Measurements from ENCODE around the gene PDE8B. TPM values are rescaled to one million over a fixed set of nuclear protein-coding genes. Genes with fewer than 3 reads are reported as not detected.

PDE8B gene
- total RNA-seq, 1 experiment from 2014 or later, result 0.17 TPM

DNA sequence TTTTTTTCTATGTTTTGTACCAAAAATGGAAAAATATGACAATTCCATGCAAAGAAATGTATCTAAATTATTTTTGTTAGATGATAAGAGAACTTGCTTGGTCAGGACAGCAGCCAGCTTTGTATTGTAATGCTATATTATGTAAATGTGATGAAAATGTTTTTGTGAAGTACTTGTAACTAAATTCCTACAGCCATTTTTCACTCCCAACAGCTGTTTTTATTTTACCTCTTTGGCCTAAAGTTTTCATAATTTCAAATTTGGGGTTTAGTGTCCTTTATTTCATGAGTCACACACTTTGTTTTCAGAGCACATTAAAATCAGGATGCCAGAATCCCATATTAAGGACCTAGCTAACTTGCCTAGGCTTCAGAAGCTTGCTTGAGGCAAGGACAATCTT is 217.5 kb downstream of the PDE8B start (continued):
- TF ChIP-seq, protein P1, sequence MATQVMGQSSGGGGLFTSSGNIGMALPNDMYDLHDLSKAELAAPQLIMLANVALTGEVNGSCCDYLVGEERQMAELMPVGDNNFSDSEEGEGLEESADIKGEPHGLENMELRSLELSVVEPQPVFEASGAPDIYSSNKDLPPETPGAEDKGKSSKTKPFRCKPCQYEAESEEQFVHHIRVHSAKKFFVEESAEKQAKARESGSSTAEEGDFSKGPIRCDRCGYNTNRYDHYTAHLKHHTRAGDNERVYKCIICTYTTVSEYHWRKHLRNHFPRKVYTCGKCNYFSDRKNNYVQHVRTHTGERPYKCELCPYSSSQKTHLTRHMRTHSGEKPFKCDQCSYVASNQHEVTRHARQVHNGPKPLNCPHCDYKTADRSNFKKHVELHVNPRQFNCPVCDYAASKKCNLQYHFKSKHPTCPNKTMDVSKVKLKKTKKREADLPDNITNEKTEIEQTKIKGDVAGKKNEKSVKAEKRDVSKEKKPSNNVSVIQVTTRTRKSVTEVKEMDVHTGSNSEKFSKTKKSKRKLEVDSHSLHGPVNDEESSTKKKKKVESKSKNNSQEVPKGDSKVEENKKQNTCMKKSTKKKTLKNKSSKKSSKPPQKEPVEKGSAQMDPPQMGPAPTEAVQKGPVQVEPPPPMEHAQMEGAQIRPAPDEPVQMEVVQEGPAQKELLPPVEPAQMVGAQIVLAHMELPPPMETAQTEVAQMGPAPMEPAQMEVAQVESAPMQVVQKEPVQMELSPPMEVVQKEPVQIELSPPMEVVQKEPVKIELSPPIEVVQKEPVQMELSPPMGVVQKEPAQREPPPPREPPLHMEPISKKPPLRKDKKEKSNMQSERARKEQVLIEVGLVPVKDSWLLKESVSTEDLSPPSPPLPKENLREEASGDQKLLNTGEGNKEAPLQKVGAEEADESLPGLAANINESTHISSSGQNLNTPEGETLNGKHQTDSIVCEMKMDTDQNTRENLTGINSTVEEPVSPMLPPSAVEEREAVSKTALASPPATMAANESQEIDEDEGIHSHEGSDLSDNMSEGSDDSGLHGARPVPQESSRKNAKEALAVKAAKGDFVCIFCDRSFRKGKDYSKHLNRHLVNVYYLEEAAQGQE (IDR thresholded peaks at IDR 0.05; ENCODE audit: low read depth), result no peak
- TF ChIP-seq FOSL1 (IDR thresholded peaks at IDR 0.05; ENCODE audit: low read depth) (no peak), EZH2phosphoT487 (IDR thresholded peaks at IDR 0.05; ENCODE audit: borderline replicate concordance) (no peak), SRF (IDR thresholded peaks at IDR 0.05; ENCODE audit: low read depth) (no peak), POLR2A (IDR thresholded peaks at IDR 0.05; ENCODE audit: borderline replicate concordance, extremely low read depth, insufficient read depth, insufficient read length) (no peak), EZH2 (IDR thresholded peaks at IDR 0.05) (no peak)

DNA sequence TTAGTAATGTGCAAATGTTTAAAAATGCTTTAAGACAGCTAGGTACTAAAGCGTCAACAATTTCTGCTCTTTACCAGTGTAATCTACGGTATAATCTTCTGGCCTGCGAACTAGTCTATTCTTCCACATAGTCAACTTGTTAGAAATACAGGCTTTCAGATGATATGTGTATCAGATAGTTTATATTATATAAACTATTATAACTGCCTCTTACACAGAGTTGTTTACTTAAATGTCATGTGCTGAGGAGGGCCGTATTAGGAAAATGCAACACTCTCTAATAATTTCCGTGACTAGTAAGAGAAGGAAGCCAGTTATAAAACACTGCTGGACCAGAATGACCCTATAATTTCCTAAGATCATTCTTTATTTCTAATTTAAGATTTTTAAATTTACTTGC is 218.0 kb downstream of the PDE8B start:
- H3K4me3 ChIP-seq (replicated peaks in 1 of 2; ENCODE audit: low read depth in 1 of 2, low read length in 2 of 2), result no peak overlapping the region
- peaks cover 6 to 10% of the 10 kb centered on the region in 2 experiments; a peak in 2 of 4 replicates for H3K36me3 ChIP-seq (ENCODE audit: control insufficient read depth in 1 of 2, insufficient read depth in 2 of 2, low read length in 2 of 2)
- H2AFZ ChIP-seq (ENCODE audit: low read depth, low read length, poor library complexity, severe bottlenecking), result no peak overlapping the region
- H3K4me2 ChIP-seq (ENCODE audit: low read length), result no peak overlapping the region
- no peaks in the 10 kb centered on the region for H3K4me1 ChIP-seq (ENCODE audit: control insufficient read depth in 1 of 2, insufficient read depth in 2 of 2, low read length in 2 of 2)
- ChIA-PET RAD21 (ENCODE audit: low non-redundant PET in 1 of 2, low total read pairs in 2 of 2, uncharacterized antibody in 2 of 2, unreplicated experiment in 2 of 2) (no interaction called here), POLR2A (no interaction called here), CTCF (no interaction called here)
- H3K27ac ChIP-seq (ENCODE audit: low read depth, low read length), result no peak overlapping the region
- H3K9ac ChIP-seq (ENCODE audit: low read length), result no peak overlapping the region
- H3K9me2 ChIP-seq (ENCODE audit: insufficient read depth), result no peaks in the 10 kb centered on the region
- no peaks in the 10 kb centered on the region for H3K9me3 ChIP-seq (ENCODE audit: control insufficient read depth in 1 of 2, insufficient read depth in 1 of 2, low read depth in 1 of 2, low read length in 2 of 2)
- TF ChIP-seq CEBPB (IDR thresholded peaks at IDR 0.05; ENCODE audit: low read depth) (no peak), POLR2A (IDR thresholded peaks at IDR 0.05; ENCODE audit: borderline replicate concordance, extremely low read depth, insufficient read depth, insufficient read length) (no peak), JUND (IDR thresholded peaks at IDR 0.05) (no peak), SRF (IDR thresholded peaks at IDR 0.05; ENCODE audit: low read depth) (no peak), EGR1 (IDR thresholded peaks at IDR 0.05; ENCODE audit: low read depth) (no peak)
- TF ChIP-seq, protein P2, sequence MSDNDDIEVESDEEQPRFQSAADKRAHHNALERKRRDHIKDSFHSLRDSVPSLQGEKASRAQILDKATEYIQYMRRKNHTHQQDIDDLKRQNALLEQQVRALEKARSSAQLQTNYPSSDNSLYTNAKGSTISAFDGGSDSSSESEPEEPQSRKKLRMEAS (IDR thresholded peaks at IDR 0.05), result no peak
- TF ChIP-seq, protein P1 (IDR thresholded peaks at IDR 0.05; ENCODE audit: low read depth), result no peak
- TF ChIP-seq, protein P3, sequence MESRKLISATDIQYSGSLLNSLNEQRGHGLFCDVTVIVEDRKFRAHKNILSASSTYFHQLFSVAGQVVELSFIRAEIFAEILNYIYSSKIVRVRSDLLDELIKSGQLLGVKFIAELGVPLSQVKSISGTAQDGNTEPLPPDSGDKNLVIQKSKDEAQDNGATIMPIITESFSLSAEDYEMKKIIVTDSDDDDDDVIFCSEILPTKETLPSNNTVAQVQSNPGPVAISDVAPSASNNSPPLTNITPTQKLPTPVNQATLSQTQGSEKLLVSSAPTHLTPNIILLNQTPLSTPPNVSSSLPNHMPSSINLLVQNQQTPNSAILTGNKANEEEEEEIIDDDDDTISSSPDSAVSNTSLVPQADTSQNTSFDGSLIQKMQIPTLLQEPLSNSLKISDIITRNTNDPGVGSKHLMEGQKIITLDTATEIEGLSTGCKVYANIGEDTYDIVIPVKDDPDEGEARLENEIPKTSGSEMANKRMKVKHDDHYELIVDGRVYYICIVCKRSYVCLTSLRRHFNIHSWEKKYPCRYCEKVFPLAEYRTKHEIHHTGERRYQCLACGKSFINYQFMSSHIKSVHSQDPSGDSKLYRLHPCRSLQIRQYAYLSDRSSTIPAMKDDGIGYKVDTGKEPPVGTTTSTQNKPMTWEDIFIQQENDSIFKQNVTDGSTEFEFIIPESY (IDR thresholded peaks at IDR 0.05; ENCODE audit: extremely low read depth, insufficient replicate concordance, low read length), result no peak
- H3K27me3 ChIP-seq (ENCODE audit: insufficient read depth, low read length), result no peaks in the 10 kb centered on the region
- H3K79me2 ChIP-seq (ENCODE audit: insufficient read depth, low read length), result no peaks in the 10 kb centered on the region
- intact Hi-C loops (cut with micrococcal nuclease), result no loop called here
- DNase-seq (ENCODE audit: low read depth, low spot score), result no peak
- H4K20me1 ChIP-seq (ENCODE audit: insufficient read depth), result no peaks in the 10 kb centered on the region
- no TSS peak for BruUV-seq (replicated peaks)
- no peak for ATAC-seq

Data from HCT116 (cell line).